SU-DHL-6 (cell line): ENCODE results near the gene NT5DC1.

Experiments
- H2AFZ ChIP-seq: fragments of 200-600 bp; sonication (generic); 2 replicates; pipeline ENCODE4 v1.6.1; 2014; ENCODE audit warnings: low read depth, mild to moderate bottlenecking, moderate library complexity, mixed read lengths, antibody characterized with exemption, low read length; ENCODE audit not compliant: severe bottlenecking
- H3F3A ChIP-seq: fragments of 200-600 bp; shearing (Covaris generic); 2 replicates; pipeline ENCODE4 v1.6.0; 2016; ENCODE audit warnings: antibody characterized with exemption, mild to moderate bottlenecking; ENCODE audit not compliant: insufficient read depth
- H3K27ac ChIP-seq: fragments of 200-600 bp; sonication (generic); 2 replicates; pipeline ENCODE4 v1.5.1; 2016; ENCODE audit warnings: low read depth, mild to moderate bottlenecking, low read length, moderate library complexity, mixed read lengths
- H3K27me3 ChIP-seq: fragments of 200-600 bp; sonication (generic), shearing (Covaris generic); 2 replicates; pipeline ENCODE4 v1.6.0; 2014; ENCODE audit warnings: mild to moderate bottlenecking, low read length
- H3K36me3 ChIP-seq: fragments of 200-600 bp; sonication (generic); 2 replicates; pipeline ENCODE4 v1.6.1; 2014; ENCODE audit warnings: mild to moderate bottlenecking, low read length, mixed read lengths
- H3K4me2 ChIP-seq: fragments of 300-600, 200-600 bp; shearing (Covaris generic), sonication (generic); 2 replicates; pipeline ENCODE4 v1.6.0; 2014; ENCODE audit warnings: low read length, low read depth, mild to moderate bottlenecking; ENCODE audit not compliant: poor library complexity, severe bottlenecking
- H3K4me3 ChIP-seq: fragments of 200-600 bp; sonication (generic); 2 replicates; pipeline ENCODE4 v1.5.1; 2014; ENCODE audit warnings: antibody characterized with exemption, low read length, mild to moderate bottlenecking, mixed read lengths; ENCODE audit not compliant: insufficient read depth, poor library complexity, severe bottlenecking
- H3K79me2 ChIP-seq: fragments of 200-600 bp; sonication (generic); 2 replicates; pipeline ENCODE4 v1.6.1; 2014; ENCODE audit warnings: mild to moderate bottlenecking, low read length, moderate library complexity; ENCODE audit not compliant: insufficient read depth
- H3K9ac ChIP-seq: fragments of 200-600 bp; sonication (generic); 2 replicates; pipeline ENCODE4 v1.7.0; 2014; ENCODE audit warnings: mild to moderate bottlenecking, low read length
- H3K9me2 ChIP-seq: fragments of 200-600 bp; sonication (generic); replicated peaks from 2 replicates; pipeline ENCODE4 v1.6.1; 2014; ENCODE audit warnings: low read length; ENCODE audit not compliant: insufficient read depth
- H3K9me3 ChIP-seq: fragments of 200-600 bp; sonication (generic); 2 replicates; pipeline ENCODE4 v1.6.1; 2014; ENCODE audit warnings: low read length, mixed read lengths; ENCODE audit not compliant: insufficient read depth
- H4K20me1 ChIP-seq: fragments of 200-600 bp; sonication (generic); 2 replicates; pipeline ENCODE4 v1.6.1; 2014; ENCODE audit warnings: low read depth, mild to moderate bottlenecking, antibody characterized with exemption, low read length, moderate library complexity, mixed read lengths
- EZH2phosphoT487 ChIP-seq: fragments of 200-600 bp; sonication (generic), shearing (Covaris generic); conservative IDR thresholded peaks from 2 replicates; pipeline ENCODE4 v1.6.1; 2018; ENCODE audit warnings: mild to moderate bottlenecking, antibody characterized with exemption, low read length, moderate library complexity, mixed read lengths
- TF ChIP-seq, protein P1 (sequence below): fragments of 200-600 bp; sonication (generic); IDR thresholded peaks from one replicate; pipeline ENCODE4 v1.5.1; 2017; ENCODE audit warnings: antibody characterized with exemption, mild to moderate bottlenecking, low read length, moderate library complexity; ENCODE audit not compliant: insufficient read depth, poor library complexity, severe bottlenecking

NT5DC1 gene

DNA sequence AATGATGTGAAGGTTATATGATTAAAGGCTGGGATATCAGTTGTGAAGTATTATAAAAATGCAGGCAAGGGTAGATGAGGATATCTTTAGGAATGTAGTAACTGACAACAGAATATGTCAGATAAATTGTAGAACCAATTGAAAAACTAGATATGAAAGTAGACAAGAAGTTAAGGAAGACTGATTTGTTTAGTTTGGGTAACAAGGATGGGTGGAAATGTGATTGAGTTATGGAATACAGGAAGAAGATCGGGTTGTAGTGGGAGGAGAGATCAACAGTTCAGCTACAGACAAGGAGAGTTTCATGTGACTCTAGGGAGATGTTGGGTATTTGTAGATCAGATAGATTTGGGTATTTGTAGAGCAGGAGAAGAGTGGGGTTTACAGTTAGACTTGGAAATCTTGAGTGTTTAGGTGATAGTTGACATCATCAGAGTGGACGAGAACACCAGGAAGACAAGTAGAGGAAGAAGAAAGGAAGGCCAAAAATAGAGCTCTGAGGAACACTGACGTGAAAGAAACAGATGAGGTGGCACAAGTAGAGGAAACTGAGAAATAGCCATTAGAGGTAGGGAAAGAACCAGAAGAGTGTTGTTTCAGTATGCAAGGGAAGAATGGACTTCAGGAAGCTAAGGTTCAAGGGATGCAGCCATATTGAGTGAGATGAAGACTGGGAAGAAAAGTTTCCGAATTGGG lies 191.2 kb downstream of the NT5DC1 start:
- Histone ChIP-seq H3K4me3 (no peak overlapping the region), H3K27ac (no peak overlapping the region), H3K9me2 (no peaks in the 10 kb centered on the region), H3K9ac (no peak overlapping the region), H3K36me3 (no peaks in the 10 kb centered on the region), H3K27me3 (no peaks in the 10 kb centered on the region), H3K4me2 (no peak overlapping the region), H3K79me2 (no peaks in the 10 kb centered on the region), H4K20me1 (no peaks in the 10 kb centered on the region), H3K9me3 (no peaks in the 10 kb centered on the region), H3F3A (no peaks in the 10 kb centered on the region), H2AFZ (no peak overlapping the region)
- no peak for TF ChIP-seq EZH2phosphoT487
- TF ChIP-seq, protein P1, sequence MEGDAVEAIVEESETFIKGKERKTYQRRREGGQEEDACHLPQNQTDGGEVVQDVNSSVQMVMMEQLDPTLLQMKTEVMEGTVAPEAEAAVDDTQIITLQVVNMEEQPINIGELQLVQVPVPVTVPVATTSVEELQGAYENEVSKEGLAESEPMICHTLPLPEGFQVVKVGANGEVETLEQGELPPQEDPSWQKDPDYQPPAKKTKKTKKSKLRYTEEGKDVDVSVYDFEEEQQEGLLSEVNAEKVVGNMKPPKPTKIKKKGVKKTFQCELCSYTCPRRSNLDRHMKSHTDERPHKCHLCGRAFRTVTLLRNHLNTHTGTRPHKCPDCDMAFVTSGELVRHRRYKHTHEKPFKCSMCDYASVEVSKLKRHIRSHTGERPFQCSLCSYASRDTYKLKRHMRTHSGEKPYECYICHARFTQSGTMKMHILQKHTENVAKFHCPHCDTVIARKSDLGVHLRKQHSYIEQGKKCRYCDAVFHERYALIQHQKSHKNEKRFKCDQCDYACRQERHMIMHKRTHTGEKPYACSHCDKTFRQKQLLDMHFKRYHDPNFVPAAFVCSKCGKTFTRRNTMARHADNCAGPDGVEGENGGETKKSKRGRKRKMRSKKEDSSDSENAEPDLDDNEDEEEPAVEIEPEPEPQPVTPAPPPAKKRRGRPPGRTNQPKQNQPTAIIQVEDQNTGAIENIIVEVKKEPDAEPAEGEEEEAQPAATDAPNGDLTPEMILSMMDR, result no peak

DNA sequence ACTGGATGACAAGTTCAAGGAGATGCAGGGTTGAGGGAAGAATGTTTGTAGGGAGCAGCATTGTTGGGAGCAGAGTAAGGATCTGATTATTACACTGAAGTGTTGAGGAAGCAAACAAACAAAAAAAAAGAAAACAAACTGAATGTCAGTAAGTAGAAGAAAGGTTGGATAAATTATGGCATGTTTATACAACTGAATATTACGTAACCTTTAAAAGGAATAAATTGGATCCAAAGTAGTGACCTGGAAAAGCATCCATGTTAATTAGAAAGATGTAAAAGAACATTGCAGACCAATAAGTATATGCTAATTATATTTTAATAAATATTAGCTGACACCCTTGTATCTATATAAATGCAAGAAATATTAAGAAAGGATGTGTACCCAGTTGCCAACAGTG lies 191.9 kb downstream of the NT5DC1 start:
- Histone ChIP-seq H3K4me2 (no peak overlapping the region), H3F3A (no peaks in the 10 kb centered on the region), H3K9me3 (no peaks in the 10 kb centered on the region), H3K36me3 (no peaks in the 10 kb centered on the region), H2AFZ (no peak overlapping the region), H4K20me1 (no peaks in the 10 kb centered on the region), H3K9ac (no peak overlapping the region), H3K79me2 (no peaks in the 10 kb centered on the region), H3K4me3 (no peak overlapping the region), H3K27me3 (no peaks in the 10 kb centered on the region), H3K9me2 (no peaks in the 10 kb centered on the region), H3K27ac (no peak overlapping the region)
- TF ChIP-seq, protein P1, result no peak
- TF ChIP-seq EZH2phosphoT487, result no peak

- H2AFZ ChIP-seq, result no peak overlapping the region
- H4K20me1 ChIP-seq, result no peaks in the 10 kb centered on the region
- no peak overlapping the region for H3K4me3 ChIP-seq
- no peaks in the 10 kb centered on the region for H3K36me3 ChIP-seq
- no peak overlapping the region for H3K4me2 ChIP-seq
- TF ChIP-seq, protein P1, result no peak
- no peak for TF ChIP-seq EZH2phosphoT487
- no peaks in the 10 kb centered on the region for H3K27me3 ChIP-seq
- no peaks in the 10 kb centered on the region for H3K9me3 ChIP-seq
- no peak overlapping the region for H3K27ac ChIP-seq
- H3K9me2 ChIP-seq, result no peaks in the 10 kb centered on the region
- H3K9ac ChIP-seq, result no peak overlapping the region
- H3K79me2 ChIP-seq, result no peaks in the 10 kb centered on the region
- H3F3A ChIP-seq, result no peaks in the 10 kb centered on the region
Measured at GRCh38 chr6:116298273-116298672, 197.6 kb downstream of the NT5DC1 start.
